GM10847 (cell line): ENCODE data around the gene SVEP1.

ENCODE experiments used
- POLR2A ChIP-seq: IDR thresholded peaks from 2 replicates; pipeline ENCODE4 v1.6.1; 2011; ENCODE audit not compliant: insufficient read length; ENCODE audit errors: extremely low read depth

Gene SVEP1

DNA sequence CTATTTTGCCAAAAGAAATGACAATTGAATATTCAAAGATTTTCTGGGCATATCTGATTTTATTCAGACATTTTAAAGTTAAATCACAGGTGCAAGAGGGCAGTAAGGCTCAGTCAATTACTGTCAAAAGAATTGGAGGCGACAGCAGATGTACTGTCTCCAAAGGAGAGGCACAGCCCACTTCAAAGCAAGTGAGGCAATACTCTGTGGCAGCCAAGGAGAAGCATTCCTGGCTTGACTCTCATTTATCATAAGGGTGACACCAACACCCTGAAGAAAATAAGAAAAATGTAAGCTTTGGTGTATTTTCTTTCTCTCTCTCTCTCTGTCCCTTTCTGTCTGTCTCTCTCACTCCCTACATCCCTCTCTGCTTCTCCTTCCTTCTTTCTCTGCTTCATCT, 93.3 kb downstream of the SVEP1 start:
- no peak for TF ChIP-seq POLR2A

DNA sequence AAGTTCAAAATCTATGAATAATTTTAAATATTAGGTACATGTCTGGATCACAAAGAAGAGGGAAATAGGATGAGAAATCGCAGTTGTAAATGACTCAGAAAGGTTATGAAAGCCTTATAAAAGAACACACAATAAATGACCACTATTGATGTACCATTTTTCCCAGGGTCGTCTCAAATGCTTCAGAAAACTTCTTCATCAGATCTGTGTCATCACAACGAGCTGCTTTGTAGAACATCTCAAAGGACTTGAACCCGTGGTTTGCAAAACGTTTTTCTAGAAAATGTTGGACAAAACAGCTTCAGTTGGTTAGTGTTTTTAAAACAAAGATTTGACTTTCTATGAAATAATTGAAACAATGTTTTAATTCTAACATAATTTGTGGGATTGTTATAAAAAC, 100.1 kb downstream of the SVEP1 start:
- TF ChIP-seq POLR2A: no peak

DNA sequence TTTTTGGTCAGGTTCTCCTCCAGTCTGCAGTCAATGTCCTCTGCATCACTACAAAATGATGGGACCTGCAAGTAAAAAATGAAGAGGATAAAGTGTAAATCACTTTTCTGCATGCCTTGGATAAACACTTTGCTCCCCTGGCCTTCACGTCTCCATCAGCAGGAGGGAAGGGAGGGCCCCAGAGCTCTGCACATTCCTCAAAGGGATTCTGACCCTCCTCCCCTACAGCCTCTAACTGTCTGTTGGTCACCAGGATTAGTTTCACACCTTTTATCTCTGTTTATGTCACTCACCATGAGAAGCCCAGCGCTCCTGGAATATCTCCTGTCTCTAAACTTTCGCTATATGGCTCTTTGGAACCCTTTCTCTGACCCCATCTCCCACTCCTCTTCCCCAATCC, 103.3 kb downstream of the SVEP1 start:
- no peak for TF ChIP-seq POLR2A

DNA sequence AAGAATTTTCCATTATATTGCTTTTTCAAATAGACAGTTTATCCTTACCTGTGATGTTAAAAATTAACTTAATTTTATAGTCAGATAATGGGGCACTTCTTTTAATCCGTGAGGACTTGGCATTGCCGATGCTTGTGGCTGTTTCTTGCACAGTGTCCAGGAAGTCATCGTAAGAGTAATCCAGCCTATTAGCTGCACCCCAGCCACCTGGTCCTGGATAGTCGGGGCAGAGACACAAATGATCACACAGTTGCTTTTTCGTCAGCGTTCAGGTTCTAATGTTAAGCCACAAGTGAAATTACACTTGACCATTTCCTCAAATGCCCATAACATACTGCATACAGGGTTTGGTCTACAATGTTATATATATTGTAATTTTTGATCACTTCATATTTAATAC, 107.4 kb downstream of the SVEP1 start:
- TF ChIP-seq POLR2A: no peak

DNA sequence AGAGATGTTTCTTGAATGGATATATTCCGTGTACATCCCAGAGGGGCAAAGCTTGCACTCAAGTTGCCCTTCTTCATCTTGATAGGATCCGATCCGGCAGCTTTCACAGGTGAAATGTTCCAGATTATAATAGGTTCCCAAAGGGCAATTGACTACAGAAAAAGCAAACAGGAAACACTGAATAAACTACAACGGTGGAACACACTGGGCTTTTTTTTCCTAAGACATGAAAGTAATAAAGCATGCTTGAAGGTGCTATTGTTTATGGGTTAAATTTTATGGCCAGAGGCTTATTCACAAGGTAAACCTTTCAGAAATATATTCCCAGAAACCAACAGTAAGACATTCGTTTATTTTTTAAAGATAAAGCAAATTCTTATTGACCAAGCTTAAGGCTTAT, 110.6 kb downstream of the SVEP1 start:
- no peak for TF ChIP-seq POLR2A

DNA sequence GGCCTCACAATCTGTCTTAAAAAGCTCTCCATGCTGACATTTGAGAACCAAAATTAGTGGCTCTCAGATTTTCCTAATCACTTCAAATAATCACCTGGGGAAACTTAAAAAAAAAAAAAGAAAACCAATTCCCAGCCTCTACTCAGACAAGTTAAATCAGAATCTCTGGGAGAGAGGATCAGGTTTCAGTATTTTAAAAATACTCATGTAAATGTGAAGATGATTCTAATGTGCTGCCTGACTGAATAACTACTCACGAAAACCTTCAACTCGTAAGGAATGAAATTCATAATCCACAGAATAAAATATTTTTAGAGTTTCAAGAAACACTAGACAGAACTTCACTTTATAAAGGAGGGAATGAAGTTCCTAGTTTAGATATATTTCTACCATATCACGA, 114.4 kb downstream of the SVEP1 start:
- TF ChIP-seq POLR2A: no peak

DNA sequence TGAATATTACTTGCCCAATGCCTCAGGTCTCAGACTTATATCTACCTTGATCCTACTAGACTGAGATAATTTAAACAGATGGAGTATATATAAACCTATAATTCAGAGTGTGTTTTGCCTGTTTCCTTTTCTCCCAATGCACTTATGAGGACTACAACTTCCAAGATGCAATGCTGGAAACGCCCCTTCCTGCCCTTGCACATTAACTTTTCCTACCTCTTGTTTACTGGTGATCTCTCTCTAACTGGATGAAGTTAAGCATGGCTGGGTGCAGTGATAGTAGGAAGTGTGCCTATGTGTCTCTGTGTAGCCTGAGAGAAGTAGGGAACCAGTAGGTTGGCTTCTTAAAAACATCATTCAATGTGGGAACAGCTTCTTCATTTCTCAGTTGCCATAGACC, 115.2 kb downstream of the SVEP1 start:
- TF ChIP-seq POLR2A: no peak

DNA sequence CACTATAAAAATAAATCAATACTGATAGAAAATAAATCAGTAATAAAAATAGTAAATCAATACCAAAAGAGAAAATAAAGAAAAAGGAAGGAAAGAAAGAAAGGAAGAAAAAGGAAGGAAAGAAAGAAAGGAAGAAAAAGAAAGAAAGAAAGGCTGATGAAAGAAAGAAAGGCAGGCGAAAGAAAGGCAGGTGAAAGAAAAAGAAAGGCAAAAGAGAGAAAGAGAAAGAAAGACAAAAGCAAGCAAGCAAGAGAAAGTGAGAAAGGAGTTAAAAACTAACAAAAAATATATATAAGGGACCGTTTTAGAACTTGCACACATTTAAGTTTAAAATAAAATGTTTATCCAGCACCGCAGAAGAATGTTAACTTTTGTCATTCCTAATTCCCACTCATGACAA, 116.0 kb downstream of the SVEP1 start:
- TF ChIP-seq POLR2A: no peak

DNA sequence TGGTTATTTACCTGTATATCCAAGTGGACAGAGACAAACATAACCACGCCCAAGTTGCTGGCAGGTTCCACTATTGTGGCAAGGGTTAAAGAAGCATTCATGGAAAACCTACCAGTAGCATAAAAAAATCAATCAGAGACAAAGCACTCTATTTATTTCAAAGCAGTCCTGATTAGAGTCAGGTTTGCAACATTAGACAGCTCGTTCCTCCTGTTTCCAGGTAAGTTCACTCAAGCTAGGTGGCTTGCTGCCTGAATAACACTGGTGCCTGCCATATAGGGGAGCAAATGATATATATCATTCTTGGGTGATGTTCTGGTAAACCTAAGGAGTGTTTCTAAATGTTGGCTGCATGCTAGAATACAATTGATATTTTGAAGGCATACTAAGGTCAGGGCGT, 122.3 kb downstream of the SVEP1 start:
- no peak for TF ChIP-seq POLR2A

DNA sequence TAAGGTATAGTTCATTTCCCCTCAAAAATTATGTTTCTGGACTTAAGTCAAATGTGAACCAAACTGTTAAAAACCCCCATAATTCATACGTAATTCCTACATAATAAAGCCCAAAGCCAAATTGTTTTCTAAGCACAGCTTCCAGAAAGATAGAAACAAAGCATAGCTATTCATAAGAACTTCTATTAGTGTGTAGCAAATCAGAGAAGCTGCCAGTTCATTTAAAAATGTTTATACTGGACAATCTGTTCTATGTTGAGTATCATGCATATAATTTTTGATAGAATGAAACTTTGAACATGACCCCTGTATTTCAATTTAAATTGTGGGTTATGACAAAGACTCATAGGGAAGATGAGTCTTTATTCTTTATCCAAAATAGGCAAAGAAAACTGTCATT, 122.9 kb downstream of the SVEP1 start:
- TF ChIP-seq POLR2A: no peak

DNA sequence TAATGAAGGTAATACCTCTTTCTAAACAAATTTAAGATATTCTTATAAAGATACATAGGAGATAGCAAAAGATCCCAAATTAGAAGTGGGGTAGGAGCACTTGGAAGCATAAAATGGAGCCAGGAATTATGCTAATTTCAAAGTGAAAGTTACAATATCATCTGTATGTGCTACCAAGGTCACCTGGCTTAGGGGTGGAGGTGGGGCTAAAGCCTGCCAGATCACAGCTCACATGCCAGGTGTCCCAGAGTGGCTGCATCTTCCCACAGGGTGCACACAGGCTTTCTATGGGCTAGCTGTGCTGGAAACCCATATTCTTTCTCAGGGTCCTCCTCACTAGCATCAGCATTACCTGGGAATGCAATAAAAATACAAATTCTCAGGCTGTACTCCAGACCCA, 123.7 kb downstream of the SVEP1 start:
- TF ChIP-seq POLR2A: no peak

DNA sequence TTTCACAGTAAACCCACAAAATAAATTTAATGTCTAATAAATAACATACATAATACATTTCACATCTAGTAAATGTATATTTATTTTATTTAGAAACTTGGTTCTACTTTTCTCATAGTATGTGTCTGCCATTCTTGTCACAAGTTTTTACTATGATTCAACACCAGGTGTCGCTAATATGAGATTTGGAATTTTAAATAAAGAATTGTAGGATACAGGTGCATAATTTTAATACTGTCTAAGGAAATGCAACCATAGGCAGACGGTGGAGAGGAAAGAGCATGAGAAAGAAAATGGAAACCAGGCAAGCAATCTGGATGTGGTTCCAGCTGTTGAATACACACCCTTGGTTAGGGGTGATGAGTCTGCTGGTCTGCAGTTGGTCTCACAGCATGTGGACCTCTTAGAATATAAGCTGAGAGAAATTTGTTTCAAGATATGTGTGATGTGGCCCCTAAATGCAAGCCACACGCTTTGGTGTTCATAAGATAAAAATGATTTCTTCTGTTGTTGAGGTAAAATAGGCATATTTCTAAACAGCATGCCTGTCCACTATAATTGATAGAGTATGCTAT, 127.2 kb downstream of the SVEP1 start:
- TF ChIP-seq POLR2A: no peak

DNA sequence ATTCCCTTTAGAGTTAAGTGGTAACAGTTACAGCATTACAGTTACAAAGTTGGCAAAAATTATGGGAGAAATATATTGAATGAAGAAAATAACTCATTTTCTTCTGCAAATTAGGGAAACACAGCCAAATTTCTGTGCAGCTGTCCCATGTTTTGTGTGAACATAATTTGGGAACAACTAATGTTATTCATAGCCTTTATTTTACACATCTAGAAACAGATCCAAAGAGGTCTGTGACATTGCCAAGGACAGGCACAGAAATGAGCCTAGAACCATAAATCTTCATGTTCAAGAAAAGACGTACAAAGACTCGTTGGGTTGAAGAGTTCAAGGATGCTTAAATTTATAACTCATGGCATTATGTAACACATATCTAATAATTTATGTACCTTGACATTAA, 127.8 kb downstream of the SVEP1 start:
- no peak for TF ChIP-seq POLR2A

DNA sequence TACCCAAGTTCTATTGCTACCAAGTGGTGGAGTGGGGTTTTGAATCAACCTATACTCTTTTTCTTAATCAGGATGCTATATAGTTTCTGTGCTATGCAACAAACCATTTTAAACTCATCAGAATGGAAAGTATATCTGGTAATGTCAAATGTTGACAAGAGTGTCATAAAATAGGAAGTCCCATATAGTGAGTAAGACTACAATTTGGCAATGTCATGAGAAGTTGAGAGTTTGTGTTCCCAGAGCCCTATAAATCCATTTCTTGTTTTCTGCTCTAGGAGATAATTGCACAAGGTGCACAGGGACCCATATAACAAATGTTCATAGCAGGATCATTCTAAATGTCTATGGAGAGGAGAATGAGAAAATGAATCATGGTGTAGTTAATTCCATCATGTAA, 132.1 kb downstream of the SVEP1 start:
- no peak for TF ChIP-seq POLR2A

DNA sequence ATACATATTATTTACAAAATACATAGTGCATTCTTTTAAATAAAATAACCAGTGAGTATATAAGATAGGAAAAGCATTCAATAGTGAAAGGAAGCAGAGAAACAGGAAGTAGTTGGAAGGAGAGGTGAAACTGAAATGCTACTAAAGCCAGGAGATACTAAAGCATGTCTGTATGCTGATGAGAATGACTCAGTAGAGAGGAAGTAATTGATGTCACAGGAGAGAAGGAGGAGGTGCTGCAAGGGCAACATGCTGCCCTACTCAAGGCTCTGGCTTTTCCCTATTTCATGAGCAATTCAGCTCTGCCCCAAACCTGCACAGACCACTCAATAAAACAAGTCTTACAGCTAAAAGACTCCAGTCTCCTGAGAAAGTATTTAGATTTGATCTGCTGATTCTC, 133.4 kb downstream of the SVEP1 start:
- no peak for TF ChIP-seq POLR2A

DNA sequence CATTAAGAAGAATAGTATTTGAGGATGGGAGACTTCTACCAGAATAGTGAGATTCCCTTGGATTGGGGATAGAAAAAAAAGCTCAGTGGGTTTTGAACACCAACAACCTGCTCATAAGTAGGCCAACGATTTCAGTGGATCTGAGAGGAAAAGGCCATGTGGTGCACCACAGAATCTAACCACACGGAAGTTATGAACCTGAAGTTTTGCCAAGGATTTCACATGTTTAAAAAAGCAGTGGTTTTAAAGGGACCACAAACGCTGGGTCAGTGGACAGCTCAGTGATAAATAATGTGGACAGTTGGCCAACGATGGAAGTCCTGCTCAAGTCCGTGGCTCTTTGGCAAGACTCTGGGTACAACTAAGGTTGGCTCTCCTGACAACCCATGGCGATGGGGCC, 134.6 kb downstream of the SVEP1 start:
- TF ChIP-seq POLR2A: no peak

DNA sequence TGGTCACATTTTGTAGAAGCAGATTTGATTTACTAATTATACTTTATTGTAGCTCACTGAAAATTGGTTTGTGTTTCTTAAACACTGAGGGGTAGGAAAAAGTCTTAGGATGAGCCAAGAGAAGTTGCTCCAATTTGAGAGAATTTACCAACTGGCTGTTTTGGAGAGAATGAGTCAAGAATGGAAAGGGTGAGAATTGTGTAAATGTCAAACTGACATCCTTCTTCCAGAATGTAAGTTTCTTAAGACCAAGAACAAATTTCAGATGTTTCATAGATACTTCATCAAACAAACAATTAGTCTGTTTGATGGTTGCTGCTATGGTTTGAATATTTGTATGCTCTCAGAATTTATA, 135.7 kb downstream of the SVEP1 start:
- TF ChIP-seq POLR2A: no peak

DNA sequence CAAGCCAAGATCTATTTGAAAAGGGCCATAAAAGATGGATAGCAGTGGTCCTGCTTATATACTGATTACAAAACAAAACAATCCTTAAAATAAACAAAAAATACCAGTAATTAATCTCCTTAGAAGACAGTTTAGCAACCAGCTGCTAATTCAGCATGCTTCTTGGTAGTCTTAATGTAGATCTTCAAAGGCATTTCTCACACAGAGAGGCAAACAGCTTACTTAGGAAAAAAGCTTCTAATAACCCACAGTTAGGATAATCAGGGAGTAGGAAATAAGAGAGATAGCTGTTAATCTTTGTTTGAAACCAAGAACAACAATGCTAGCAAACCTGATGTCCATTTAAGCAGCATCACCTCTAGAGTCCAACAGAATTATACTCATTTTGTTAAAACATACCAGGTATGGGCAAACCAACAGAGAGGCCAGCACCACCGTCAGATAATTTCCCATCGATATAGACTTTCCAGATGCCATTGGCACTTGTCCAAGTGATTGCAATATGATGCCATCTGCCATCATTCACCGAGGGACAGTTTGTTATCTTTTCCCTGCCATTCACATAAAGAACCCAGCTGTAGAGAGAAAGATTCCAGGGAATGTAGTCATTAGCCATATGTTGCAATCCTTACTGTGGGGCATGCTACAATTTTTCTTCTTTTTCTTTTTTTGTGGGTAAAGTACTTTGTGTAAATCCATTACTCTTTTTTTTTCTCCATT, 136.2 kb downstream of the SVEP1 start:
- TF ChIP-seq POLR2A: no peak

DNA sequence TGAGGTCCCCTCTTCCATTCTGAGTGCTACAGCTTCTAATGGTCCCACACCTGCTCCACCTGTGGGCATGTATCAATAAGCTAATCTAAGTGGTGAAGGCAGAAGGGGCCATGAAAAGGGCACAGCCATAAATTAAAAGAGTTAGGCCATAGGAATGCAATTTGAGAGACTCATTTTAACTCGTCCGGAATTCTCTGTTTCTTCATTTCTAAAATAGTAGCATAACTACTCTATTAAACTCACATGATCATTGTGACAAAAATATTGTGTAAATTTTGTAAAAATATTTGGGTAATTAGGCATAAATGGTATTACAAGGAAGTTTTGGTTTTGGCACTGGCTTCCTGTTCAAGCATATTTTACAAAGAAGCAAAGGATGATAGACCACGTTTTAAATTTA, 138.7 kb downstream of the SVEP1 start:
- no peak for TF ChIP-seq POLR2A
